Transverse colon (tissue), 4 donors: ENCODE measurements around the gene USF1. TPM values are rescaled to one million over a fixed set of nuclear protein-coding genes. Genes with fewer than 3 reads are reported as not detected.

Experiments used
- DNase-seq: peaks from one replicate; pipeline ENCODE4 v3.0.0-alpha.2; 2019
- H3K27ac ChIP-seq, 4 donors: fragments of 200-600 bp; sonication (generic); 2 replicates each; pipeline ENCODE4 v1.5.1; 2016 to 2018; ENCODE audit warnings: inconsistent platforms in 4 of 4
- H3K27me3 ChIP-seq: fragments of 200-600 bp; sonication (generic); 2 replicates; pipeline ENCODE4 v1.5.1; 2017; ENCODE audit warnings: inconsistent platforms
- H3K36me3 ChIP-seq, 4 donors: fragments of 200-600 bp; sonication (generic); 2 replicates each; pipeline ENCODE4 v1.5.1; 2017 to 2019; ENCODE audit warnings: inconsistent platforms in 4 of 4
- H3K4me1 ChIP-seq, 4 donors: fragments of 200-600 bp; sonication (generic); 2 replicates each; pipeline ENCODE4 v1.5.1; 2017 to 2020; ENCODE audit warnings: inconsistent platforms in 4 of 4
- H3K4me3 ChIP-seq, 4 donors: fragments of 200-600 bp; sonication (generic); 1 replicate in 1 of 4; 2 replicates in 3 of 4; pipeline versions ENCODE4 v1.5.1 to v1.6.1; 2017 to 2019; ENCODE audit warnings: inconsistent platforms in 4 of 4
- H3K9me3 ChIP-seq, 2 donors: fragments of 200-600 bp; sonication (generic); 2 replicates each; pipeline ENCODE4 v1.5.1; 2017 to 2019; ENCODE audit warnings: inconsistent platforms in 2 of 2
- CTCF ChIP-seq, 5 experiments: fragments of 200-600 bp in 3 of 5; fragments of 450-650 bp in 2 of 5; sonication (generic) in 3 of 5; IDR thresholded peaks; 1 replicate in 2 of 5; 2 replicates in 3 of 5; pipeline ENCODE4 v1.5.1; 2016 to 2017; ENCODE audit warnings: antibody characterized with exemption in 5 of 5, inconsistent platforms in 3 of 5, mild to moderate bottlenecking in 2 of 5, moderate library complexity in 1 of 5
- EP300 ChIP-seq: sonication (generic); formaldehyde crosslinking; IDR thresholded peaks from one replicate; pipeline ENCODE4 v1.6.1; 2017; ENCODE audit warnings: antibody characterized with exemption, low read depth
- POLR2A ChIP-seq: fragments of 450-650 bp; IDR thresholded peaks from one replicate; pipeline ENCODE4 v1.6.1; 2016; ENCODE audit warnings: antibody characterized with exemption, mild to moderate bottlenecking, moderate library complexity
- POLR2AphosphoS5 ChIP-seq, 3 donors: sonication (generic); formaldehyde crosslinking; IDR thresholded peaks; one replicate each; pipeline ENCODE4 v1.6.1; 2016; ENCODE audit warnings: antibody characterized with exemption in 3 of 3
- WGBS, 2 donors: methylation state at CpG; one replicate each; pipeline ENCODE4 v1.1.5; 2018; ENCODE audit warnings: low coverage in 1 of 2; 5-methylcytosine and 5-hydroxymethylcytosine counted together
- in situ Hi-C, 4 donors: fragments of 200-750 bp; cut with MboI; loops; one replicate each; pipeline versions ENCODE4 v1.15.0 to v1.15.1; 2017; ENCODE audit warnings: low sequenced_read_pairs in 3 of 4, low pct_ligation_motif_present in 1 of 4, low pct_unique_long_range_greater_than_20kb in 1 of 4
- intact Hi-C: fragments of 100-400 bp; cut with DNase I; formaldehyde crosslinking; loops from one replicate; pipeline ENCODE4 v1.15.1; 2023; ENCODE audit warnings: low total_unique reads
- total RNA-seq, 4 donors: library from RNA; depleted of rRNA; stranded (reverse); fragments of >200 nt; gene quantifications; one replicate each; pipeline ENCODE4 v1.1.0, GENCODE V29; 2016

The USF1 gene
- total RNA-seq, 4 donors from 2014 or later = 34.4 to 78.2 (median 64.9) TPM

- intact Hi-C loops = loop anchor here (5.0 kb wide), 1 partner anchor 1868 kb away; no protein-coding TSS in a partner anchor
- in situ Hi-C loops = loop anchor here in 1 of 4 donors (25.0 kb wide), 1 partner anchor 248 kb away; no protein-coding TSS in a partner anchor
- 68% methylated on average over 2 of the region's 2 CpGs; no CpG with 5 or more reads in 1 of the 2 donors for WGBS, 2 donors
- no peak overlapping the region for H3K4me3 ChIP-seq
- no peak overlapping the region for H3K27ac ChIP-seq
- no peaks in the 10 kb centered on the region for H3K27me3 ChIP-seq
- TF ChIP-seq EP300 = no peak
- no peak for TF ChIP-seq POLR2AphosphoS5 (IDR thresholded peaks at IDR 0.05)
- no peak for TF ChIP-seq CTCF (IDR thresholded peaks at IDR 0.05)
- TF ChIP-seq POLR2A = no peak
- H3K36me3 ChIP-seq = no peaks in the 10 kb centered on the region
- DNase-seq = no peak
- peaks cover 8 to 31% (median 23%) of the 10 kb centered on the region in 4 donors for H3K4me1 ChIP-seq
- no peaks in the 10 kb centered on the region for H3K9me3 ChIP-seq
Observed at GRCh38 chr1:161085165-161085564, 39.4 kb upstream of the USF1 start.

DNA sequence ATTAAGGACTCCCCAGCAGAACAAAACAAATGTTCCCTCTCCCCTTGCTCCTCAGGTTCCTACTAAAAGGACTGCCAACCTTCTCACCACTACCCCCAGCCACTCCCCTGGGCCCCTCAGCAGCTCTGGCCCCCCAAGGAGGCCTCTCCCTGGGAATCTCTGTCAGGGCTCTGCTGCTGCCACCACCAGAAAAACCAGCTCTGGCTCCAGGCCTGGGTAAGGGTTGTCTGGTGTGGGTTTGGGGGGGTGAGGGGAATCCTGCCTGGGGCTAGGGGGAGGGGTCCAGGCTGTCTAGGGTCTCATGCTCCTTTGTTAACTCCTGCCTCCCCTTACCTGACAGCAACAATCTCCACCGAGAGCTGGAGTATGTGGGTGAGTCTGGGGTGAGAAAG lies 38.8 kb upstream of the USF1 start:
- no peak overlapping the region for H3K27ac ChIP-seq
- no peaks in the 10 kb centered on the region for H3K9me3 ChIP-seq
- in situ Hi-C loops = loop anchor here in 1 of 4 donors (25.0 kb wide), 1 partner anchor 247 kb away; no protein-coding TSS in a partner anchor
- H3K27me3 ChIP-seq = no peaks in the 10 kb centered on the region
- H3K36me3 ChIP-seq = no peaks in the 10 kb centered on the region
- no peak for DNase-seq
- H3K4me1 ChIP-seq = peaks cover 8 to 27% (median 21%) of the 10 kb centered on the region in 4 donors
- WGBS, 2 donors = 87% methylated on average over 1 of the region's 1 CpG; no CpG with 5 or more reads in 1 of the 2 donors
- TF ChIP-seq EP300 (no peak), CTCF (IDR thresholded peaks at IDR 0.05) (no peak), POLR2A (no peak), POLR2AphosphoS5 (IDR thresholded peaks at IDR 0.05) (no peak)
- intact Hi-C loops = no loop called here
- no peak overlapping the region for H3K4me3 ChIP-seq

GRCh38 chr1:161083748-161084596 lies 38.2 kb upstream of the USF1 start:
- Histone ChIP-seq H3K4me3 (no peak overlapping the region), H3K9me3 (no peaks in the 10 kb centered on the region), H3K27ac (peak overlapping the region; percentile 34 to 58 (median 42)), H3K4me1 (peaks cover 8 to 21% (median 18%) of the 10 kb centered on the region in 4 donors), H3K36me3 (no peaks in the 10 kb centered on the region), H3K27me3 (no peaks in the 10 kb centered on the region)
- in situ Hi-C loops (loop anchor here in 1 of 4 donors (25.0 kb wide), 1 partner anchor 247 kb away; no protein-coding TSS in a partner anchor), intact Hi-C loops (no loop called here)
- no peak for DNase-seq
- whole genome bisulfite sequencing, 2 donors = 60 to 68% methylated on average over 3 to 10 of the region's 10 CpGs
- no peak for TF ChIP-seq POLR2AphosphoS5 (IDR thresholded peaks at IDR 0.05)
- no peak for TF ChIP-seq POLR2A
- TF ChIP-seq CTCF (IDR thresholded peaks at IDR 0.05) = no peak
- no peak for TF ChIP-seq EP300

GRCh38 chr1:161082996-161083747 lies 37.4 kb upstream of the USF1 start:
- peak; percentile 88 for DNase-seq
- no peak overlapping the region for H3K4me3 ChIP-seq
- TF ChIP-seq CTCF (IDR thresholded peaks at IDR 0.05) (no peak), POLR2AphosphoS5 (IDR thresholded peaks at IDR 0.05) (peak; percentile 11 to 76 (median 58))
- in situ Hi-C loops = loop anchor here in 1 of 4 donors (25.0 kb wide), 1 partner anchor 246 kb away; no protein-coding TSS in a partner anchor
- no peaks in the 10 kb centered on the region for H3K27me3 ChIP-seq
- intact Hi-C loops = no loop called here
- H3K4me1 ChIP-seq = peaks cover 8 to 19% (median 16%) of the 10 kb centered on the region in 4 donors
- no peaks in the 10 kb centered on the region for H3K36me3 ChIP-seq
- peak overlapping the region; percentile 34 to 58 (median 42) for H3K27ac ChIP-seq
- 63 to 87% methylated on average over 3 to 8 of the region's 8 CpGs for WGBS, 2 donors
- no peaks in the 10 kb centered on the region for H3K9me3 ChIP-seq
